Activated naive CD4-positive, alpha-beta T cell treated with anti-CD3 and anti-CD28 coated beads, Interleukin-2, amount 50 U/mL, for 72 hours (primary cell): ENCODE results near the gene SCML2. TPM values are rescaled to one million over a fixed set of nuclear protein-coding genes. Genes with fewer than 3 reads are reported as not detected.
"Not testable (repeated sequence)": the region's sequence is repeated elsewhere in the genome, so short reads cannot be mapped to it uniquely, and the experiment has no call there.

Experiments used
- ATAC-seq, 2 donors: fragments of 150-1000 bp; cut with Tn5 transposase; 2 replicates each; pipeline ENCODE4 v1.10.0; 2021; ENCODE audit warnings: mild to moderate bottlenecking in 2 of 2, moderate library complexity in 2 of 2
- DNase-seq, 2 donors: peaks; one replicate each; pipeline ENCODE4 v3.0.0; 2021 to 2022; ENCODE audit warnings: low spot score in 2 of 2
- H3K27ac Mint-ChIP-seq, 2 donors: one replicate each; pipeline ENCODE4 v1.8.0; 2022; ENCODE audit warnings: mild to moderate bottlenecking in 2 of 2, mixed read lengths in 2 of 2
- H3K36me3 Mint-ChIP-seq, 2 donors: one replicate each; pipeline ENCODE4 v1.8.0; 2022; ENCODE audit warnings: mixed read lengths in 2 of 2
- H3K9me3 Mint-ChIP-seq, 2 donors: one replicate each; pipeline ENCODE4 v1.8.0; 2022; ENCODE audit warnings: mixed read lengths in 2 of 2
- total RNA-seq, 2 donors: library from RNA; stranded (reverse); gene quantifications; one replicate each; pipeline ENCODE4 v1.2.3, GENCODE V29; 2022

SCML2 gene
- total RNA-seq, 2 donors from 2014 or later = 3.0 to 5.3 TPM

DNA sequence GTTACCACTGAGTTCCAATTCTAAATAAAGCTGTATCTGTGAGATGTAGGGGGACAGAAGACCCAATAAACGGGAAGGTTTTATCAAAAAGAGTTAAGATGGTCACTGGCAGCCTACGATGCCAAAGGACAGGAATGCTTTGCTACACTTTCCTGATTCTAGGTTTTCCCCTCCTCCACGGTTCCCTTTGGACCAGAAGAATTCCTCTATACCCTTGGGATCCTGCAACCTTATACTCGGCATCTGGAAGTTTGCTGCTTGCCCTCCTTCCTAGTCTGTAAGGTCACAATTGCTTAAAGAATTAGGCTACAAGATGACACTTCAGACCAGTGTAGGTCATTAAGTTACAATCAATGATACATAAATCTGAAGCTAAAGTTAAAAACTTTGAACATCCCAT is 64.3 kb downstream of the SCML2 start:
- DNase-seq (no peak), ATAC-seq (no peak)
- Mint-ChIP-seq H3K9me3 (no peaks in the 10 kb centered on the region), H3K36me3 (no peaks in the 10 kb centered on the region), H3K27ac (no peak overlapping the region)

DNA sequence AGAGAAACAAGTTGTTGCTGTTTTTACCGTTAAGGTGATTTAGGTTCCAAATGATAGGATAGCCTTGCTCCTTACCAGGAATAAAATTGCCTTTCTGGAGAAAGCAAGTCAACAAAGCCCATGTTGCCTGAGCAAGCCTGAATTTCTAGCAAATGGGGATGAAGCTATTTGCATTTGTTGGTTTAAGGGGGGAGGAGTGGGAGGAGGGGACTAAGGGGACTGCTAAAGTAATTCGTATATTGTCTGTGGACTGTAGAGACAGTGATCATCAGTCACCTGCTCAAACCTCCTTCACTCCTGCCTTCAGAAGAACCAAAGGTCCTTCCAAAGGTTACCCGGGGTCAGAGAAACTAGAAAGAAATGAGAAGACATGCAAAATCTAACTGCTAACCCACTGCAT is 65.8 kb downstream of the SCML2 start:
- Mint-ChIP-seq H3K27ac (no peak overlapping the region), H3K9me3 (no peaks in the 10 kb centered on the region), H3K36me3 (no peaks in the 10 kb centered on the region)
- ATAC-seq = no peak
- DNase-seq = no peak

GRCh38 chrX:18286322-18286831 is 68.1 kb downstream of the SCML2 start:
- ATAC-seq (no peak), DNase-seq (no peak)
- Mint-ChIP-seq H3K27ac (no peak overlapping the region), H3K36me3 (no peaks in the 10 kb centered on the region), H3K9me3 (no peaks in the 10 kb centered on the region)

DNA sequence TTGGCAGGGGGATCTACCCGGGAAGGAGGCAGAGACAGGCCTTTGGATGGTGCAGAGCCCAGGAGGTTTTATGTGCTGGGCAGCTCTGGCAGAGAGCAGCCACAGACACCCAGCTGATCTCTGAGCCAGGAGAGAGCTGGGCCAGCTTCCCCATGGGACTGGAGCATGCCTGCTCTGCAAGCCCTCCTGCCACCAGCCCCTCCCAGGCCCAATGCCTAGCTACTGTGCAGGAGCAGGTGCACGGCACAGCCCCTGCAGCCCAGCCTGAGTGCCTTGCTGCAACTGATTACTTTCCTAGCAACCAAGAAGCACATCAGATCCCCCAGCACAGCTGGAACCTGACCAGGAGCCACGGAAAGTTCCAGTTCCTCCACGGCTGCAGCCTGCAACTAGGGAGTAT is 76.0 kb downstream of the SCML2 start:
- ATAC-seq (no peak), DNase-seq (no peak)
- Mint-ChIP-seq H3K9me3 (peaks cover 14 to 20% of the 10 kb centered on the region in 2 donors), H3K27ac (no peak overlapping the region), H3K36me3 (peaks cover 0 to 32% of the 10 kb centered on the region in 2 donors)

DNA sequence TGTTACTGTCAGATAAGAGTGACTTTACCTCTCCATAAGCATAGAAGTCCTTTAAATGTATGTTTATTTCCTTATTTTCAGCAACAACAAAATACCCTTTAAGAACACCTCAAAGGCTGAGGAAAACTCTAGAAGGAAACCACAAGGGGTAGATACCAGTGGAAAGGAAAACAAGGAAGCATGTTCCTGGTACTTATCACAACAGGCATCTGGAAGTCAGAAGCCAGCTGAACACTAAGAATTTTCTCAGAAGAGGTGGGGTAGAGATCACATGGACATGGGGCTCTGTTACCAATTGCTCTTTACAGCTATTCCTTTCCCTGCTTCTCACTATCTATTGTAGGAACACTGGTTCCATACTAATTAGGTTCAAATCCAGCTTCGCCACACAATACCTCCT is 82.3 kb downstream of the SCML2 start:
- H3K9me3 Mint-ChIP-seq = peaks cover 6 to 13% of the 10 kb centered on the region in 2 donors
- DNase-seq = no peak
- no peak for ATAC-seq

GRCh38 chrX:18271725-18272124 is 82.8 kb downstream of the SCML2 start:
- H3K9me3 Mint-ChIP-seq = peaks cover 6 to 13% of the 10 kb centered on the region in 2 donors
- H3K36me3 Mint-ChIP-seq = peaks cover 0 to 14% of the 10 kb centered on the region in 2 donors
- DNase-seq (no peak), ATAC-seq (no peak)
- no peak overlapping the region for H3K27ac Mint-ChIP-seq

More for the DNA sequence above, 82.3 kb downstream of the SCML2 start:
- H3K36me3 Mint-ChIP-seq = peaks cover 0 to 14% of the 10 kb centered on the region in 2 donors
- no peak overlapping the region for H3K27ac Mint-ChIP-seq

DNA sequence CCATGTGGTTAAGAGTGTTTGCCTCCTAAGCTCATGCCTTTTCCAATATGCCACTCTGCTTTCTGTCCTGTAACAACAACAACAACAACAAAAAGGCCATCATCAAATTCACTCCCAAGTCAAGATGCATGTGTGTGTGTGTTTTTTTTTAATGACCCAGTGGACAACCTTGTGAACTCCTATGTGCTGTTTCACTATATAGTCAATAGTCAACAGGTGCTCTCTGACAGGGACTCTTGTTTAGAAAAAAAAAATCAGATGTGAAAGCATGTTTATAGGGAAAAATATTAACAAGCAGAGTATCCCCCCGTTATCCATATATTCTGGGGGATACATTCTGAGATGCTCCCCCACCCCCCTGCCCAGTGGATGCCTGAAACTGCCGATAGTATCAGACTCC is 83.2 kb downstream of the SCML2 start:
- peaks cover 0 to 14% of the 10 kb centered on the region in 2 donors for H3K36me3 Mint-ChIP-seq
- ATAC-seq = no peak
- DNase-seq = no peak
- H3K9me3 Mint-ChIP-seq = peaks cover 6 to 13% of the 10 kb centered on the region in 2 donors
- no peak overlapping the region for H3K27ac Mint-ChIP-seq

DNA sequence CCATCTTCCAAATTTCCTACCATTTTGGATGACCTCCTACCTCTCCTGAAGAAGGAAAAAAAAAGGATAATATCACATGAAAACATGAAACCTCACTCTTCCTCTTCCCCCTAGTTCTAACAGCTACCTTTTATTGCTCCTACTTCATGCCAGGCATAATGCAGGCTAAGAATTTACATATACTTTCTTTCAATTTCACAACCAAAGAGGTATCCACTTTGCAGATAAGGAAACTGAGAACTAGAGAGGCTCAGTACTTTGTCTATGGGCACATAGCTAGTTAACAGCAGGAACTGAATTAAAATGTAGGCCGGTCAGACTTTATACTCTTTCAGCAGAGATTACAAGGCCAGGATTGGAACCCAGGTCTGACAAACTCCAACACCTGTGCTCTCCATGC is 99.4 kb downstream of the SCML2 start:
- Mint-ChIP-seq H3K9me3 (no peaks in the 10 kb centered on the region), H3K27ac (no peak overlapping the region), H3K36me3 (no peaks in the 10 kb centered on the region)
- DNase-seq = no peak
- no peak for ATAC-seq

- Mint-ChIP-seq H3K9me3 (no peaks in the 10 kb centered on the region), H3K36me3 (no peaks in the 10 kb centered on the region), H3K27ac (no peak overlapping the region)
- ATAC-seq = no peak
- no peak for DNase-seq
Measured at GRCh38 chrX:18252644-18253359, 101.7 kb downstream of the SCML2 start.

DNA sequence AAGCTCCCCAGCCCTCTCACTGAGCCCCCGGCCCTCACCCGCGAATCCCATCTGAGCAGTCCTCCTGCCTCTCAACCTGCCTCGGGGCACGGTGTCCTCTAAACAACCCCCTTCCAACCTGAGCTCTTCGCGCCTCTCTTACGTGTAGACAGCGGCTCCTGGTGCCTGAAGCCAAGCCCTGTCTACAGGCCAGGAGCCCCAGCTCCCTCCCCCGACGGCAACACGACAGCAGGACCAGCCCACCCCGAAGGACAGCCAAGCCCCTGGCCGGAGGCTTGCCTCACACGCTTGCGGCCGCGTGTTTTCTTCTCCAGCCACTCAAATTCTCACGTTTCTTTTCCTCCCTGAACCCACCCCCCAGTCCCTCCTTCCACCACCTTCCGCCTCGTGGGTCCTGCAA is 124.8 kb downstream of the SCML2 start:
- H3K27ac Mint-ChIP-seq, H3K9me3 Mint-ChIP-seq, H3K36me3 Mint-ChIP-seq, DNase-seq, ATAC-seq: not testable (repeated sequence)

DNA sequence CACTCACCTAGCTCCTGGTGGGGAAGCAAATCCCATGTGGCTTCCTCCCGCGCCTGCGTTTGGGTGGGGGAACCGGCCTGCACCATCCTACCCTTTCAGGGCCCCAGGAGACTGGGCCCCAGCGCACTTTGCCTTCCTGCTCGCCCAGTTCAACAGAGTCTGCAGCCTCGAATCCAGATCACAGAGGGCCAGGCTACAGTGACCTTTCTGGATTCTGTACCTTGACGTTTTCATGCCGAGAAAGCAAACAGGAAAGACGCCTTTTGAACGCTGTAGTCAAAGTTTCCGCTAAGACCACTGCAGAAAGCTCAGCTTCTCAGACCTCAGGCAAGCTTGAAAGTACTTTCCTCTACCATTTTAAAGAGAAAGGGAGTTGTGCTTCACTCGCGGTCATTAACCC is 126.4 kb downstream of the SCML2 start:
- DNase-seq (no peak), ATAC-seq (no peak)
- Mint-ChIP-seq H3K27ac (no peak overlapping the region), H3K36me3 (no peaks in the 10 kb centered on the region), H3K9me3 (no peaks in the 10 kb centered on the region)

DNA sequence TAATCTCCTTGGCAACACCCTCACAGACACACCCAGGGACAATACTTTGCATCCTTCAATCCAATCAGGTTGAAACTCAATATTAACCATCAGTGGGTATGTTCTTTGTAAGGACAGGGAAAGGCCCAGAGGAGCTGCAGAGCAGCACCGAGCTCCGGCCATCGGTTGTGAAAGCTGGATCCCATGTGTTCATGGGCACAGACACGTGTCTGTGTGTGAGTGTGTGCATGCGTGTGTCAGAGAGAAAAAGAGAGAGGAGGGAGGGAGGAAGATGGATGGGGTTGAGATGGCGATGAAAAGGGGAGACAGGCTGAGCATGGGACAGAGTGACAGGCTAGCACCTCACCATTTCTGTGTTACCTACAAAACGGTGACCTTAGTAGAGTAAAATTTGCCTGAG is 127.0 kb downstream of the SCML2 start:
- ATAC-seq = no peak
- Mint-ChIP-seq H3K27ac (no peak overlapping the region), H3K9me3 (no peaks in the 10 kb centered on the region), H3K36me3 (no peaks in the 10 kb centered on the region)
- no peak for DNase-seq

- ATAC-seq (no peak), DNase-seq (no peak)
- peaks cover 0 to 5% of the 10 kb centered on the region in 2 donors for H3K9me3 Mint-ChIP-seq
- no peaks in the 10 kb centered on the region for H3K36me3 Mint-ChIP-seq
- no peak within 1 kb of the TSS for H3K27ac Mint-ChIP-seq
Measured at GRCh38 chrX:18220786-18221185, 133.7 kb downstream of the SCML2 start, which contains the start of gene BEND2. BEND2 (minus strand) TSS chrX:18220886; CDS start chrX:18220750, 136 bp downstream.

DNA sequence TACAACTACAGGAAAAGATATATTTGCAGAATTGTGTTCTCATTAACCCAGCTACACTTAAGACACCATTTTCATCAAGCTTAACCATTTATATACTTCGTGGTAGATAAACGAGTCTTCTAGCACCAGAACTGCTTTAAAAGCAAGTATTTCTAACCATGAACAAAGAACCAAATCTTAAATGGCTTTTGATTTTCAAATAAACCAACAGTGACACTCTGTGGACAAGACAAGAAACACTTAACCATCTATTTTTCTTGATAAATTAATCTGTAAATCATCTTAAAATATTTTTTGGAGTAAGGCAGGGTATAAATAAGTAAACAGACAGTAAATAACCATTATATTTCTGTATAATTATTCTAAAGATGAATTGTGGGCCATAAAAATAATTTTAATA is 144.0 kb downstream of the SCML2 start:
- H3K9me3 Mint-ChIP-seq = no peaks in the 10 kb centered on the region
- no peak overlapping the region for H3K27ac Mint-ChIP-seq
- ATAC-seq (no peak), DNase-seq (no peak)
- H3K36me3 Mint-ChIP-seq = no peaks in the 10 kb centered on the region

- Mint-ChIP-seq H3K27ac (no peak overlapping the region), H3K36me3 (no peaks in the 10 kb centered on the region), H3K9me3 (no peaks in the 10 kb centered on the region)
- DNase-seq = no peak
- no peak for ATAC-seq
Measured at GRCh38 chrX:18206657-18207056, 147.8 kb downstream of the SCML2 start.

GRCh38 chrX:18203631-18204030 is 150.9 kb downstream of the SCML2 start:
- Mint-ChIP-seq H3K9me3 (no peaks in the 10 kb centered on the region), H3K36me3 (no peaks in the 10 kb centered on the region), H3K27ac (no peak overlapping the region)
- DNase-seq (no peak), ATAC-seq (no peak)

DNA sequence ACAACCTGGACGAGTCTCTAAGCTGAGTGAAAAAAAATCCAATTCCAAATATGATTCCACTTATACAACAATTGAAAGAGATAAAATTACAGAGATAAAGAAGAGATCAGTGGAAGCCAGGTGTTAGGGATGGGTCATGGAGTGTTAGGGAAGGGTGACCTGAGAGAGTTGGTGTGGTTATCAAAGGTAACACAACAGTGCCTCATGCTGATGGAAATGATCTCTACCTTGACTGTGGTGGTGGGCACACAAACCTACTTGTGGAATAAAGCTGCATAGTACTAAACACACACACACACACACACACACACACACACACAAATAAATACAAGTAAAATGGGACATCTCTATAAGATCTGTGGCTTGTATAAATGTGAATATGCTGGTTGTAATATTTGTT is 159.8 kb downstream of the SCML2 start:
- Mint-ChIP-seq H3K36me3 (no peaks in the 10 kb centered on the region), H3K27ac (no peak overlapping the region), H3K9me3 (no peaks in the 10 kb centered on the region)
- ATAC-seq (no peak), DNase-seq (no peak)
